DMS153 treated with DMSO at 0.1 percent for 48 hours (cell line): Measurements from ENCODE around the gene ADARB2.

Source experiments
- DNase-seq: peaks from one replicate; lab custom pipeline; 2025; ENCODE audit not compliant: unreplicated experiment; lab: John Stamatoyannopoulos, UW

The ADARB2 gene

DNA sequence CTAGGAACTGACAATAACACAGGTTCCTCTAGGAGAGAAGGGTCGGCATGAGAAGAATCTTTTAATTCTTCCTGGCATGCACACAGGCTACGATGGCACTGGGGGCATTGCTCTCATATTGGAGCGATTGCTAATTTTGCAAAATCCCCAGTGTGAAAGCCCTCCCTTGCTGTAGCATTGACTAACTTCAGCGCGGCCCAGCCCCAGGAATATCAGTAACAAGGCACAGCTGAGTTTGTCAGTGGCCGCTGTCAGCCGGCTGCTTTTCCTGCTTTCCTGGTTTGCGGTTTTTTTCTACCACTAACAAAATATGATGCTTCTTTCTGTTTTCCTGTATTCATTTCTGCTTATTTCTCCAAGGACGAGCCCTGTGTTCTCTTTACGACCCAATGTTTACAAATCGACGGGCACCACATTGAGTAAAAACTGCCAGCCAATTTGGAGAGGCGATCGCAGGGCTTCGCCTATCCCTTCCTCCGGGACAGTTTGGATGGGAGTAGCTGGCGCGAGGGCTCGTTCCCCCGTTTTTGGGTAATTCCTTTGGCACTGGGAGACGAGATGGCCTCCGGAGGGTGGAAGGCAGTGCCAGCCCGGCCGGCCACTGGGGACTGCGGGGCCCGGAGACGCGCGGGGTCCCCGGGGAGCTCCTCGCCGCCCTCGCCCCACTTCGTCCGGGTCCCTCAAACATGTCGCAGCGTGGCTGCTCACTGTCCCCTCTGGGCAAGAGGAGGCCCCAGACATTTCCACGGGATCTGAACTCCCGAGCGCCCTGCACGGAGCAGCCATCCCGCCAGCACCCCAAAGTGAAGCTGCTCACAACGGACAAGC lies 967 bp downstream of the ADARB2 start:
- no peak for DNase-seq

DNA sequence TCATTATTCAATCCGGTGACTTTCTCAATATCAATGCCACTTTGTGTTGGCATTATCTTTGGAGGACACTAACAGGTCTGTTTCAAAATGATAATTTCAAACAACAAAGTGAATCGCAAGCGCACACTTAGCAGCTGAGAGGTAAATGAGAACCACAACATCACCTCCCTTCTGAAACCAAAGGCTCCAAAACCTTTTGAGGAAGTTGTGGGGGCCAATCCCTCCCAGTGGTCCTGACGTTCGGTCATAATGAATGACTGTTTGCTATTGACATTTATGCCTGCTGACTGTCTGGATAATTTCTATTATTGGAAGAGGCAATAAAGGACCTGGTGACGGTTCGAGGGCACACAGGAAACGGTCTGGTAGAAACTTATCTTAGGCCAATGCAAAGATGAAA lies 1.8 kb downstream of the ADARB2 start:
- no peak for DNase-seq

DNA sequence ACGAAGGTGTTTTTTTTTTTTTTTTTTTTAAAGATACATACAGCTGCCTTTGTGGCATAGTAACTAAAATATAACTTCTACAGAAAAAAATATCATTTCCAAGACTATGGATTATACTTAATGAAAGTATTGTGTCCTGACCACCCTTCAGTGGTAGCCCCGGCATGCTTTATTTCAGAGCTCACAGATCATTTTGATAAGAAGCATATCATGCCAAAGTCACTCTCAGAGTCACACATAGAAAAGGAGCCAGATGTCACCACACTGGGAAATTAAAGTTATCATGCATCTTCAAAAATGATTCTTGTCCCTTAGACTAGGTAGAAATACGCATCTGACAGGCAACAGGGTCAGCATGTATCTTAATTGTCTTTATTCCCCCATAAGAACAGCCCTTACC lies 3.0 kb downstream of the ADARB2 start:
- no peak for DNase-seq

DNA sequence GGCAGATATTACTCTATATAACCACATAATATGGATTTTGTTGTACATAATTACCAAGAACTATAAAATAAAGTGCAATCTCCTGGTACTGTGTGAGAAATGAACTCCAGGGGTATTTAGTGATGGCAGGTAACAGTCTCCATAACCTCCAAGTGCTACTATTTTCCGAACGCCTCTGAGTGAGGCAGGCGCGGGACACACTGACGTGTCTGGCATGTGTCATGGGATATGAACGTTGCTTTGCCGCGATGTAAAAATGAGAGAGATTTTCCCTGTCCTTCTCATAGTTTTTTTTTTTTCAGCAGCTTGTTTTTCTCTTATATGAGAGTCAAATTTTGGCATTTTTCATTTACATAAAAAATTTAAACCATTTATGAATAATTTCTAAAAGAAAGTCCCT lies 3.6 kb downstream of the ADARB2 start:
- DNase-seq, result no peak

DNA sequence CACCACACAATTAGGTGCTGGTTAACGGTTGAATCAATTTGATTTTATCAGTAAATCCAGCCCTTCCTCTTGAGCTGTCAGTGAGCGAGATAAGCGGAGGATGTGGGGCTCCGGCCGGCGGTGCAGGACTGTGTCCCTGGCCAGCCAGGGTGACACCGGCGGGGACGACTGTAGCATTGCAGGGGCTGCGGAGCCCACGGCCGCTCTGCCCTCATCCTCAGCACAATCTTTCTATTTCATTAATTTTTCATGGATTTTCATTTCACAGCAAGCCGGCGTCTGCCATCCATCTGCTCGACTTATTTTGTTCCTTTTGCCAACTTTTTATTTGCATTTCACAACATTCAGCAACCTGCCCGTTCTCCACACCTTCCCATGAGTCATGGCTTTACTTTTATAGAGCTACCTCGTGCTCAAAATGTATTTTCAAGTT lies 4.7 kb downstream of the ADARB2 start:
- DNase-seq, result no peak

DNA sequence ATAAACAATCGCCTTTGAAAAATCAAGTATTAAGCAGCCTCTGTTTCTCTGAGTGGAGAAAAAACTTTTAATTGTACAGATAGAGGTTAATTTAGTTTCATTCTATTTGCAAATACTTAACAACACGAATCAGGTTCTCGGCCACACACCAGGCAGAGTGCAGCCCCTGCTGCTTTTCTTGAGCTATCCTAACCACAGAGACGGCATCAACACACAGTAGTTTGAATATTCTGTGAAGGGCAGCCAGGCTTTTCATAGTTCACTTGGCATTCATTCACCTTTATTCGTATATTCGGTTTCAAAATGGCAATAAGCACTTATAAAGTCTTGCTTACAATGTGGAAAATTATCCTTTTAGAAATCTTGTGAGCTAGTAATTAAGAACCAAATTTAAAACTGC lies 5.7 kb downstream of the ADARB2 start:
- no peak for DNase-seq

DNA sequence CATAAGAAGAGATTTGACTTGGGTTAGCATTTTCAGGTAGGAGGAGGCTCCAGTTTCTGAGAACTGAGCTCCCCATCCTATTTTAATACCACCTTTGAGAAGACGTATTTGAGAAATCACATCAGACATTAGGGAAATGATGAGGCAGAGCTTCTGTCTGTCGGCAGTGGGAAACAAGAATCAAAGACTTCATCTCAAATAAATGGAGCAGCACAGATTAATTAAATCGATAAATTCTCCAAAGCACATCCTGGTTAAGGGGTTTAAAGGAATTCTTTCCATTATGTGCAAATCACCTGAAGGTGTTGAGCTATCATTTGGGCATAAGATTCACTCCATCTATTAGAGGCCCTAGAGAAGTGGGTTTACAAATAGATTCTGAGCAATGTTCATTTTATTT lies 7.6 kb downstream of the ADARB2 start:
- no peak for DNase-seq

DNA sequence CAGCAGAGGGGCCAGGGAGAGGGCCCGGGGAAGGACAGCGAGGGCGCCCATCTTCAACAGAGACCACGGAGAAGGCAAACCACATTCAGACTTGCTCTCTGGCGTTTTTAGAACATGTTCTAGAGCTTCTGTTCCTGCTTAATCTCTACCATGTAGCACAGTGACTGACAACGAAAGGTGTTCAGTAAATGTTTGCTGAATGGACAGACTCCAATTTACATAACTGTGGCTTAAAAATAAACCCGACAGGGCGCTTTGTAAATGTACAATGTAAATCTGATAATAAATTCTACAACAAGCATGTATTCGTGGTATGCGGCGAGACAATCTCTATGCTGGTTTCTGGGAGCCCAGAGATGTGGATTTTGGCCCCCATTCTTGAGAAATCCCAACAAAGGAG lies 10.5 kb downstream of the ADARB2 start:
- no peak for DNase-seq

DNA sequence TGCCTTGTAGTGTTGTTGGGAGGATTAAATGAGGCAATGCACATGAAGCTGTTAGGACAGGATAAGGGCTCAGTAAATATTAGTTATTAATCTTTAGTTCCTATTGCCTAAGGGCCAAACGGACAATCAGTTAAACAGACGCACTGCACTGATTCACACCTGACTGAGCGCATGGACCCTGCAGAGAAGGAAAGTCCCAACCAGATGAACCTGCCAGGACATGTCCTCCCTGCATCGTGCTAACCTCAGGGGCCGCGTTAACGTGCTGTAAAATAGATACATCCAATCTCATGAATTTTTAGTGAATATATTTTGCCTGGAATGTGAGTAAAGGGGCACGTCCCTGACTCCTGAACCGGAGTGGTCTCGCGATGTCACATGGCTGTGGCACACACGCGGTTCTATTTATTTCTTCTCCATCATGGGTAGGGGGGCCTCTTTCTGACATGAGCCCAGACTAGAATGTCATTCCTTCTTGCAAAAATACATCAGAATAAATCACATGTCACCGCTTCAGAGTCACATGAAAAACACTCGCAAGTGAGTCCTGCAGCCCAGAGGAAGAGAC lies 12.3 kb downstream of the ADARB2 start:
- no peak for DNase-seq

DNA sequence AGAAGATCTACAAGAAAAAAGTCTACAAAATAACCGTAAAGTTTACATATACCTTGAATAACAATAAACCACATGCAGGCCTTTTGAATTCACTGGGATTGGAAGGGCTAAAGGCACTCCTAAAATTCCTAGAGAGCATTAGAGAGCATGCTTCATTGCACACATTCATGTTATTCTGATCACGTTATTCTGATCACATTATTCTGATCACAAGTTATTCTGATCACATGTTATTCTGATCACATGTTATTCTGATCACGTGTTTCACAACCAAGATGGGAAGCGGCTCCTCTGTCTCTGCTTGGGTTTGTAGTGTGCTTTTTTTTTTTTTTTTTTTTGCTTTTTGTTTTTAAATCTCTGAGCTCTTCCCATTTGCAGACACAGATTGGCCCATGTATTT lies 20.5 kb downstream of the ADARB2 start:
- DNase-seq, result no peak

DNA sequence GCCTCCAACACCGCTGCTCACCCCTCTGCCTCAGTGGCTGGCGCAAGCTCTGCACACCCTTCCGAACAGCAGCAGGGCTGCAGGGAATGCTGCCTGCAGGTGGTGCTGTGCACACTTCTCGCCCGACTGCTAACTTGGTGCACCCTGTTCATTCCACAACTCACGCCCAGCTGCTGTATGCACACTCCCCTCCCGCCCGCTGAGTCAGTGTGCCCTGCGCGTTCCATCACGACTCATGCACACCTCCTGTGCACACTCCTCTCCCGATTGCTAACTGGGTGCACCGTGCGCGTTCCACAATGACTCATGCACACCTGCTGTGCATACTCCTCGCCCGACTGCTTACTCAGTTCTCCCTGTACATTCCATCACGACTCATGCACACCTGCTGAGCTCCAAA lies 21.5 kb downstream of the ADARB2 start:
- no peak for DNase-seq

DNA sequence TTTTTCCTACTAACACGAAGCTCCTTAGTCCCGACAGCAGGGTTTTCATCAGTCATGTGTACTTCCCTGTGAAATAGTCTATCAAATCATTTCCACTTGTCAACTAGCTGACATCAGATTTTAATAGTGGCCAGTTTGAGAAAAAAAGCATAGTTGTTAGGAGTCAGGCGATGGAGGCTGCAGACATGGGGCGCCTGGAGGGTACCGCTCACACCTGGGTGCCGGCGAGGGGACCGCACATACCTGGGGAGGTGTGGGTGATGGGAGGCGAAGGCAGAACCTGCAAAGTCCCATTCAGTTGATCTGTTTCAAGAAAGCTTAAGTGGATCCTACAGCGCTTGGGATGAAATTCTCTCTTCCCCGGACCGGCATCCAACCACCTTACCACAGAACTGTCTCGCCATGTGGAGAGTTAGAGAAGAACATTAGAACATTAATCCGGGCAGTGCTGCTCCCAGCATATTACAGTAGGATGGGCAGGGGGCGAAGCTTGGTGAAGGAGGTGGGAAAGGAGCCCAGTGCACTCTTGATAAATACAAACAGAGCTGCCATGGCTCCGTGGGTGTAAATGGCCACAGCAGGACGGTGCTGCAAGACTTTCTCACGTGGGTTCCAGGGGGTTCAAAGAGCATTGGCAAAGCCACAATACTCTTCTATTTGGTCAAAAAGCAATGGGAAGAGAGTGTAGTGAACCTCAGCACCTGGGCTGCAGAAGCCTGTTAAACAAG lies 24.2 kb downstream of the ADARB2 start:
- no peak for DNase-seq

DNA sequence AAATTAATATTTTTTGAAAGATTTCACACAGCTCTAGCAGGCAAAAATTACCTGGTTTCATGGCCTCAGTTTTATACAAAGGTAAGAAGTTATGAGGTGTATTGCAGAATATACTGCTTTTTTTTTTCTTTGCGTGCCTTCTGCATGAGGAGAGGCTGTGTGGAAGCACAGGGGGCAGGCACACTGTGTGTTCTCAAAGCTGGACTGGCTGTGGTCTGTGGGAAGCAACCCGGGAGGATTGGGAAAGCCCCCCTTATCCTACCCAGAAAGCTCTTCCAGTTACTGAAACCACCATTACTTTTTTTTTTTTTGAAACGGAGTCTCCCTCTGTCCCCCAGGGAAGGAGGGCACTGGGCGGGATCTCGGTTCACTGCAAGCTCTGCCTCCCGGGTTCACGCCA lies 25.0 kb downstream of the ADARB2 start:
- DNase-seq, result no peak

DNA sequence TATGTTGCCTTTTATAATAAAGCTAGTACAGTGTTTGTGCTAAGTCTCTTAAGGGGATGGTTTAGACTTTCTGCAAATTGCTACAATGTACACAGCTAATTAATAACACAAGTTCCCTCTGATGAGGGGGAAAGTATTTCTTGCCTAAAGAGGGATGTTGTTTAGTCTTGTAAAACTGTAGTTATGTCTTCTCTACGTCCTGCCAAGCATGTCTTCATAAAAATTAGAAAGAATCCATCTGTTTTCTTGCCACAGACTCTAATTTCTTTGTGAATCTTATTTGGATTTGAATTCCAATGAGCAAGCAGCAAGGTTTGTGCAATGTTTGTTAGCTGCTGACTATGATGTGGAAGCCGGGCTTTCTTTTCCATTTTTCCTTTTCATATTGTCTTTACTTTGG lies 28.2 kb downstream of the ADARB2 start:
- no peak for DNase-seq

DNA sequence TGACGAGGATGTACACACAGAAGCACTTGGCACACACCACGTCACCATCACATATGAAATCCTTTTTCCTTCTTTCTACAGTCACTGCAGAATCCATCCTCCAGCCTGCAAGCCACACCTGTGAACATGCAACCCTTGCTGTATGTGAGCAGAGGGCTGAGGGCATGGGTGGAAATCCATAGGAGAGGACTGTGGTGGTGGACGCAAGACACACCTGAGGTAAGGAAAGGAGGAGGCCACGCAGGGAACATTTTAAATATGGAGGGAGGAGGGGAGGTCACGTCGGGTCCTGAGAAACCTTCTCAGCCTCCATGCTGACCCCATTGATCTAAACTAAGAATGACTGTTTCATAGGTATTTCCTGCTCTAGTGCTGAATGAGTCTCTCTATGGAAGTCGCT lies 28.6 kb downstream of the ADARB2 start:
- DNase-seq, result no peak

DNA sequence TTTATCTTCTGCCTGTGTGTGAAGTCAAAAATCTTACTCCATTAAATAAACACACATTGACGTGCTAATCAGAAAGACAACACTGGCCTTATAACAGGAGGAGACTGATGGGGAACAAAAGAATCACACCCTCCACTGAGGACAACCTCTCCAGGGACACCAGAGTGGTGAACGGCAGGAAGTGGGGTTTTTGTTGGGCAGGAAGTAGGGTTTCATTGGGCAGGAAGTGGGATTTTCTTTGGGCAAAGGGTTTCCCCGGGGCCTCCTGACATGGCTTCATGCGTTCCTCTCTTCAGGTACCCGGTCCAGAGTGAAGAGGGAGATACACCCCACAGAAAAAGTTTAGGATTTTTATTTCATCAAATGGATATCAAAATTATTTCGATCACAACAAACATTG lies 30.6 kb downstream of the ADARB2 start:
- no peak for DNase-seq

DNA sequence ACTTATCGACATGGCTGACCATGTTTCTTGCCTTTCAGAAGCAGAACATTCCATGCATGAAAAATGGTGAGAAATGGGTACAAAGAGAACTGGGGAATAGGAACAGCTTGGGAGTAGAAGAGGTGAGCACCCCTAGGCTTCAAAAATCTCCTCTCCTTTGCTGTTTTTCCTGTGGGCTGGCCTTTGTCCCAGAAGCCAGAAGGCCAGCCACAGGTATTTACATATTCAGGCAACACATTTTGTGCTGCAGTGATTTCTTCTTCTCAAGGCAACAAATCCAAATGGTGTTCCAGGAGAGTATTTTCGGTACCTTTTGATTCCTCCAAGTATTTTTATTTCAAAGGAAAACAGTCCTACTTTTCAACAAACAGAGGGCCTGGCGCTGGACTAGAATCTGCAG lies 31.1 kb downstream of the ADARB2 start:
- DNase-seq, result no peak

DNA sequence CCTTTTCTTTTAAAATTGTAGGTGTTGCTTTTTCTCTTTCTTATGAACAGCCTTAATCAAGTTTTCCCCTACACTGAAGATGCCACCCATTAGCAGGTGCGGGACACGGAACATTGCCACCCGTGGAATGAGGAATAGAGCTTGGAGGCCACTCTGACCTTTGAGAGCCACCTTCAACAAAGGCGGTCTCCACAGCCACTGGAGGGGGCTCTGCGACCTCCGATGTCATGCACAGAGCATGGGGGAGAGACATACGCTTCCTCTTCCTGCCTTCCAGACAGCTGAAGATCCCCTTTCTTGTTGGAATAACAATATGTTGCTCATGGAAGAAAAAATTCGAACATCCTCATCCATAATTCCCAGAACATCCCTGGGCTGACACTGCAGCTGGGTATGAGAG lies 39.1 kb downstream of the ADARB2 start:
- no peak for DNase-seq

DNA sequence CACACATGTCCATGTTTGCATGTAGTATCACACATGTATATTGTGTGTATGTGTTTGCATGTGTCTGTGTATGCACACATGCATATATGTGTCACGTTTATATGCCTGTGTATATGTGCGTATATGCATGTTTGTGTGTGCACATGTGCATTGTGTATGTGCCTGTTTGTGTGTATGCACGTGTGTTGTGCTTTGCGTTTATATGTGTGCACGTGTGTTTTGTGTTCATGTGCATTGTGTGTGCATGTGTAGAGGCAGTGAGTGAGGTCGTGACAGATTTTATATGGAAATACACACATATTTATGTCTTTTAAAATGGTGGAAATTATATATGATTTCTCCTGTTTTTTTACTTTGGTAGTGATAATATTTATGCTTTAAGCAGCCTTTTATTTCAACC lies 41.2 kb downstream of the ADARB2 start:
- no peak for DNase-seq

DNA sequence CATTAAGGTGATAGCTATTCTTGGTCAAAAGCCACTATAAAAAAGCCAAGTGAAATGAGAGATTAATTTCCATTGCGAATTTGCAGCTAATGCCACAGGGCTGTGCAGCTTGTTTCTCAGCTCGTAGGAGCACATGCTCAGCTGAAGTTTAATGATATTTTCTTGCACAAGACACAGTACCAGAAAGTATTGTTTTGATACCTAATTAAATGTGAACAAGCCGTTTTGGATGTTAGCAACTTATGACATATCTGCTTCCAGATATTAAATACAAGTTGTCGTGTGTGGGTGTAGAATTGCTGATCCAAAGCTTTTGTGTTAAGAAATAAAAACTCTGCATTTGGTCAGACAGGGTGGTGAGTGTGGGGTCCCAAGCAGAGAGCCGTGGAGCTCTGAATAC lies 47.2 kb downstream of the ADARB2 start:
- DNase-seq, result no peak

DNA sequence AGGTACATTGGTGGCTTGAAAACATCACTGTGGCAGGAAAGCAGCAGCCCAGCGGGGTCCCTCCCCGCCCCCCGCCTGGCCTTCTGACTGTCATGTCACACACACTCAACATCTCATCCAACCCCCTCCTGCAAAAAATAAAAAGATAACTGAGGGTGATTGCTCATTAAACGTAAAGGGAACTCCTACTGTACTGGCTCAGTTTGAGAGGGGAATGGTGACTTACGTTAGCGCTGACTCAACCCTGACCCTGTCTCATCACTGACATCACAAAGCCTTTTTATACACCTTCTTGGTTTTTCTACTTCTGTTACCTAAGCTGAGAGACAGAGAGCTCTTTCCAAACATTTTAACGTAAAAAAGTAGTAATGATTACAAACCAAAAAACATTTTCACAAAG lies 48.8 kb downstream of the ADARB2 start:
- DNase-seq, result no peak

DNA sequence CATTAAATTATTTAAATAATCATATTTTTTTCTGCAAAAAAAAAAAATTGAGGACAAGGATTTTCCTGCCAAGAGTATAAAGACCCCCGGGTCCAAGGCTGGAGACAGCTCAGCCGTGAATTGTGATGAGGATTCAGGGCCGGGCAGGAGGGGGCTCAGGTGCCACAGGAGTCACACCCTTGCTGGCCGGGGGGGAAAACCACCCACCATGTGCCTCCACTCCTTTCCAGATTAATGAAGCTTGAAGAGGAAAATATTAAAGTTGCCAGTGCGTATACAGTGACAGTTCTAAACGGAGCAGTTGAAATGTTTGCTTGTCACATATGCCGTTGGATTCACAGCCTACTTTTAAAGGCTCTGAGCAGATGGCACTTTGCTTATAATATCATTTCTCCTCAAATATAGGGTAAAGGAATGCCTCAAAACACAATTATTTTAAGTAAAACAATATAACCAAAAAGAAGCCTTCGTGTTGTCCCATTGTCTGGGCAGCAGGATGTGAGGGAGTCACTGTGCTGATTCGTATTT lies 49.6 kb downstream of the ADARB2 start:
- no peak for DNase-seq
